ENCODE results near the gene NAGA. TPM values are rescaled to one million over a fixed set of nuclear protein-coding genes. Genes with fewer than 3 reads are reported as not detected.

Gene NAGA
- total and polyA plus RNA-seq, 2 donors (not counting 1 experiment from before 2014, with no cell fraction given): 13.2 to 20.2 TPM

DNA sequence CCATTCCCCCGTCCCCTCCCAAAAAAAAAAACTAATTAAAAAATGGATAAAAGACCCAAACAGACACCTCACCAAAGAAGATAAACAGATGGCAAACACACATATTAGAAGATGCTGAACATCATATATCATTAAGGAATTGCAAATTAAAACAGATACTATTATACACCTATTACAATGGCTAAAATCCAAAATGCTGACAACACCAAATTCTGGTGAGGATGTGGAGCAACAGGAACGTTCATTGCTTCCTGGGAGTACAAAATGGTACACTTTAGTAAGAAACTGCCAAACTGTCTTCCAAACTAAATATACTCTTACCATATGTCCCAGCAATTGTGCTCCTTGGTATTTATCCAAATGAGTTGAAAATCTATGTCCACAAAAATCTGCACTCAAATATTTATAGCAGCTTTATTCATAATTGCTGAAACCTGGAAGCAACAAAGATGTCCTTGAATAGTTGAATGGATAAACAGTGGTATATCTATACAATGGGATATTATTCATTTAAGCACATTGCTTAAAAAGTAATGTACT, 19.9 kb downstream of the NAGA start:
- H3K27ac ChIP-seq (ENCODE audit: low read length in 2 of 2): no peak overlapping the region
- intact Hi-C loops (cut with micrococcal nuclease): no loop called here
- TF ChIP-seq EZH2 (IDR thresholded peaks at IDR 0.05; ENCODE audit: borderline replicate concordance, insufficient read depth, low read depth, low read length, poor library complexity, severe bottlenecking): no peak
- no peak overlapping the region for H3K9ac ChIP-seq (ENCODE audit: low read length)
- H3K27me3 ChIP-seq (replicated peaks in 1 of 4; ENCODE audit: control extremely low read depth in 1 of 4, control insufficient read depth in 3 of 4, insufficient read depth in 4 of 4, low read length in 3 of 4): no peaks in the 10 kb centered on the region
- H3K4me3 ChIP-seq (ENCODE audit: control extremely low read depth in 1 of 5, extremely low read depth in 1 of 5, insufficient read depth in 1 of 5, low read depth in 2 of 5, low read length in 4 of 5): no peak overlapping the region
- no peaks in the 10 kb centered on the region for H3K36me3 ChIP-seq (replicated peaks in 1 of 2; ENCODE audit: control extremely low read depth in 1 of 2, control insufficient read depth in 1 of 2, extremely low read depth in 1 of 2, insufficient read depth in 2 of 2, low read length in 1 of 2)
- H3K4me1 ChIP-seq (ENCODE audit: control insufficient read depth in 2 of 2, insufficient read depth in 2 of 2, low read length in 2 of 2): no peaks in the 10 kb centered on the region
- H4K20me1 ChIP-seq (ENCODE audit: control insufficient read depth, insufficient read depth, low read length, poor library complexity, severe bottlenecking): no peaks in the 10 kb centered on the region
- DNase-seq: no peak
- Mint-ChIP-seq H3K4me3 (no peak overlapping the region), H3K9me3 (ENCODE audit: insufficient read depth) (no peaks in the 10 kb centered on the region), H3K4me1 (no peaks in the 10 kb centered on the region), H3K27me3 (no peaks in the 10 kb centered on the region), H3K27ac (no peak overlapping the region)
- WGBS (ENCODE audit: insufficient coverage): 100% methylated on average over 1 of the region's 2 CpGs
- ATAC-seq (ENCODE audit: low read depth): no peak
- POLR2A ChIA-PET: no interaction called here
- CTCF ChIA-PET: no interaction called here
- H2AFZ ChIP-seq (ENCODE audit: insufficient read depth, low read depth, low read length, poor library complexity, severe bottlenecking): no peak overlapping the region
- H3K79me2 ChIP-seq (ENCODE audit: control insufficient read depth, insufficient read depth, low read length): no peaks in the 10 kb centered on the region
- H3K4me2 ChIP-seq (replicated peaks; ENCODE audit: low read depth, low read length, poor library complexity, severe bottlenecking): no peak overlapping the region
- no peaks in the 10 kb centered on the region for H3K9me3 ChIP-seq (ENCODE audit: control extremely low read depth in 1 of 3, control insufficient read depth in 2 of 3, insufficient read depth in 1 of 3, low read length in 2 of 3)

- Histone ChIP-seq H3K9ac (ENCODE audit: low read length) (no peak overlapping the region), H3K4me3 (ENCODE audit: control extremely low read depth in 1 of 5, extremely low read depth in 1 of 5, insufficient read depth in 1 of 5, low read depth in 2 of 5, low read length in 4 of 5) (no peak overlapping the region), H2AFZ (ENCODE audit: insufficient read depth, low read depth, low read length, poor library complexity, severe bottlenecking) (no peak overlapping the region), H3K36me3 (replicated peaks in 1 of 2; ENCODE audit: control extremely low read depth in 1 of 2, control insufficient read depth in 1 of 2, extremely low read depth in 1 of 2, insufficient read depth in 2 of 2, low read length in 1 of 2) (no peaks in the 10 kb centered on the region), H3K4me2 (replicated peaks; ENCODE audit: low read depth, low read length, poor library complexity, severe bottlenecking) (no peak overlapping the region), H3K27me3 (replicated peaks in 1 of 4; ENCODE audit: control extremely low read depth in 1 of 4, control insufficient read depth in 3 of 4, insufficient read depth in 4 of 4, low read length in 3 of 4) (no peaks in the 10 kb centered on the region), H3K27ac (ENCODE audit: low read length in 2 of 2) (no peak overlapping the region), H3K79me2 (ENCODE audit: control insufficient read depth, insufficient read depth, low read length) (no peaks in the 10 kb centered on the region), H3K4me1 (ENCODE audit: control insufficient read depth in 2 of 2, insufficient read depth in 2 of 2, low read length in 2 of 2) (peaks cover 7 to 8% of the 10 kb centered on the region in 2 donors), H3K9me3 (ENCODE audit: control extremely low read depth in 1 of 3, control insufficient read depth in 2 of 3, insufficient read depth in 1 of 3, low read length in 2 of 3) (peaks cover 7 to 17% (median 13%) of the 10 kb centered on the region in 3 donors), H4K20me1 (ENCODE audit: control insufficient read depth, insufficient read depth, low read length, poor library complexity, severe bottlenecking) (no peaks in the 10 kb centered on the region)
- TF ChIP-seq EZH2 (IDR thresholded peaks at IDR 0.05; ENCODE audit: borderline replicate concordance, insufficient read depth, low read depth, low read length, poor library complexity, severe bottlenecking): no peak
- TF ChIP-seq, protein P1, sequence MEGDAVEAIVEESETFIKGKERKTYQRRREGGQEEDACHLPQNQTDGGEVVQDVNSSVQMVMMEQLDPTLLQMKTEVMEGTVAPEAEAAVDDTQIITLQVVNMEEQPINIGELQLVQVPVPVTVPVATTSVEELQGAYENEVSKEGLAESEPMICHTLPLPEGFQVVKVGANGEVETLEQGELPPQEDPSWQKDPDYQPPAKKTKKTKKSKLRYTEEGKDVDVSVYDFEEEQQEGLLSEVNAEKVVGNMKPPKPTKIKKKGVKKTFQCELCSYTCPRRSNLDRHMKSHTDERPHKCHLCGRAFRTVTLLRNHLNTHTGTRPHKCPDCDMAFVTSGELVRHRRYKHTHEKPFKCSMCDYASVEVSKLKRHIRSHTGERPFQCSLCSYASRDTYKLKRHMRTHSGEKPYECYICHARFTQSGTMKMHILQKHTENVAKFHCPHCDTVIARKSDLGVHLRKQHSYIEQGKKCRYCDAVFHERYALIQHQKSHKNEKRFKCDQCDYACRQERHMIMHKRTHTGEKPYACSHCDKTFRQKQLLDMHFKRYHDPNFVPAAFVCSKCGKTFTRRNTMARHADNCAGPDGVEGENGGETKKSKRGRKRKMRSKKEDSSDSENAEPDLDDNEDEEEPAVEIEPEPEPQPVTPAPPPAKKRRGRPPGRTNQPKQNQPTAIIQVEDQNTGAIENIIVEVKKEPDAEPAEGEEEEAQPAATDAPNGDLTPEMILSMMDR (IDR thresholded peaks at IDR 0.05): no peak
- POLR2A ChIA-PET: no interaction called here
- H3K27me3 Mint-ChIP-seq: no peaks in the 10 kb centered on the region
- no peak overlapping the region for H3K4me3 Mint-ChIP-seq
- intact Hi-C loops (cut with micrococcal nuclease): no loop called here
- CTCF ChIA-PET: interaction anchor here (0.7 to 1.2 kb wide), 3 partner anchors 50 to 333 kb away, joined by 3 to 9 read pairs (median 3); no protein-coding TSS in a partner anchor
- DNase-seq (no peak), ATAC-seq (ENCODE audit: low read depth) (no peak)
- H3K9me3 Mint-ChIP-seq (ENCODE audit: insufficient read depth): peaks cover 8% of the 10 kb centered on the region
- peaks cover 22% of the 10 kb centered on the region for H3K4me1 Mint-ChIP-seq
- no peak overlapping the region for H3K27ac Mint-ChIP-seq
Measured at GRCh38 chr22:42041784-42042183, 28.8 kb downstream of the NAGA start.
